Ovary (tissue), 3 donors: ENCODE measurements around the gene RABGAP1L.

Experiments used
- POLR2A ChIP-seq: fragments of 450-650 bp; IDR thresholded peaks from one replicate; pipeline ENCODE4 v1.6.1; 2017; ENCODE audit warnings: antibody characterized with exemption, mild to moderate bottlenecking, moderate library complexity
- TF ChIP-seq, protein P1 (sequence below), 3 donors: fragments of 450-650 bp in 2 of 3; fragments of 200-600 bp in 1 of 3; IDR thresholded peaks; one replicate each; pipeline versions ENCODE4 v1.5.1 to v1.8.0; 2016 to 2022; ENCODE audit warnings: antibody characterized with exemption in 3 of 3, mild to moderate bottlenecking in 1 of 3
- donor health status: DM: no; HTN: no; CAD: no.

DNA sequence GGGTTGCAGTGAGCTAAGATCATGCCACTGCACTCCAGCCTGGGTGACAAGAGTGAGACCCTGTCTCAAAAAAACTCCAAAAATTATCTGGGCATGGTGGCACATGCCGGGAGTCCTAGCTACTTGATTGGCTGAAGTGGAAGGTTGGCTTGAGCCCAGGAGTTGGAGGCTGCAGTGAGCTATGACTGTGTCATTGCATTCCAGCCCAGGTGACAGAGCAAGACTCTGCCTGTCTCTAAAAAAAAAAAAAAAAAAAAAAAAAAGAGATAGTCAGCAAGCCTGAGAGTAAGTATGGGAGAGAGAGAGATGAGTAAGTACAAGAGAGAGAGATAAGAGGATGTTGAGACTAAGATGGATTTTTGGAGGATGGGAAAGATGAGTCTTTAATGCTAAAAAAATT is 659.6 kb downstream of the RABGAP1L start:
- TF ChIP-seq, protein P1, sequence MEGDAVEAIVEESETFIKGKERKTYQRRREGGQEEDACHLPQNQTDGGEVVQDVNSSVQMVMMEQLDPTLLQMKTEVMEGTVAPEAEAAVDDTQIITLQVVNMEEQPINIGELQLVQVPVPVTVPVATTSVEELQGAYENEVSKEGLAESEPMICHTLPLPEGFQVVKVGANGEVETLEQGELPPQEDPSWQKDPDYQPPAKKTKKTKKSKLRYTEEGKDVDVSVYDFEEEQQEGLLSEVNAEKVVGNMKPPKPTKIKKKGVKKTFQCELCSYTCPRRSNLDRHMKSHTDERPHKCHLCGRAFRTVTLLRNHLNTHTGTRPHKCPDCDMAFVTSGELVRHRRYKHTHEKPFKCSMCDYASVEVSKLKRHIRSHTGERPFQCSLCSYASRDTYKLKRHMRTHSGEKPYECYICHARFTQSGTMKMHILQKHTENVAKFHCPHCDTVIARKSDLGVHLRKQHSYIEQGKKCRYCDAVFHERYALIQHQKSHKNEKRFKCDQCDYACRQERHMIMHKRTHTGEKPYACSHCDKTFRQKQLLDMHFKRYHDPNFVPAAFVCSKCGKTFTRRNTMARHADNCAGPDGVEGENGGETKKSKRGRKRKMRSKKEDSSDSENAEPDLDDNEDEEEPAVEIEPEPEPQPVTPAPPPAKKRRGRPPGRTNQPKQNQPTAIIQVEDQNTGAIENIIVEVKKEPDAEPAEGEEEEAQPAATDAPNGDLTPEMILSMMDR (IDR thresholded peaks at IDR 0.05): no peak
- TF ChIP-seq POLR2A: no peak
